A673 (cell line): Measurements from ENCODE around the gene OPN1SW.

Source experiments
- CTCF ChIP-seq: fragments of 300-800, 200-600 bp; sonication (generic); conservative IDR thresholded peaks from 2 replicates; pipeline ENCODE4 v1.5.1; 2017; ENCODE audit warnings: low read depth, mild to moderate bottlenecking, antibody characterized with exemption, low read length, moderate library complexity, mixed read lengths
- EZH2 ChIP-seq: fragments of 200-600 bp; sonication (generic); IDR thresholded peaks from 2 replicates; pipeline ENCODE4 v1.6.1; 2017; ENCODE audit warnings: borderline replicate concordance, low read depth, mild to moderate bottlenecking, mixed read lengths, antibody characterized with exemption, low read length; ENCODE audit not compliant: poor library complexity, severe bottlenecking

GRCh38 chr7:128733278-128733645, 42.3 kb downstream of the OPN1SW start:
- TF ChIP-seq CTCF (no peak), EZH2 (no peak)
